HG03354 (cell line): ENCODE measurements around the gene CATSPERD.
"Not testable (repeated sequence)": the region's sequence is repeated elsewhere in the genome, so short reads cannot be mapped to it uniquely, and the experiment has no call there.

ENCODE experiments used
- ATAC-seq: cut with Tn5 transposase; IDR thresholded peaks from one replicate; pipeline ENCODE4 v1.9.1; 2021; ENCODE audit warnings: mild to moderate bottlenecking; ENCODE audit not compliant: unreplicated experiment, poor library complexity, severe bottlenecking

Gene CATSPERD

GRCh38 chr19:5718037-5718578 lies 2.3 kb upstream of the CATSPERD start:
- ATAC-seq: no peak

DNA sequence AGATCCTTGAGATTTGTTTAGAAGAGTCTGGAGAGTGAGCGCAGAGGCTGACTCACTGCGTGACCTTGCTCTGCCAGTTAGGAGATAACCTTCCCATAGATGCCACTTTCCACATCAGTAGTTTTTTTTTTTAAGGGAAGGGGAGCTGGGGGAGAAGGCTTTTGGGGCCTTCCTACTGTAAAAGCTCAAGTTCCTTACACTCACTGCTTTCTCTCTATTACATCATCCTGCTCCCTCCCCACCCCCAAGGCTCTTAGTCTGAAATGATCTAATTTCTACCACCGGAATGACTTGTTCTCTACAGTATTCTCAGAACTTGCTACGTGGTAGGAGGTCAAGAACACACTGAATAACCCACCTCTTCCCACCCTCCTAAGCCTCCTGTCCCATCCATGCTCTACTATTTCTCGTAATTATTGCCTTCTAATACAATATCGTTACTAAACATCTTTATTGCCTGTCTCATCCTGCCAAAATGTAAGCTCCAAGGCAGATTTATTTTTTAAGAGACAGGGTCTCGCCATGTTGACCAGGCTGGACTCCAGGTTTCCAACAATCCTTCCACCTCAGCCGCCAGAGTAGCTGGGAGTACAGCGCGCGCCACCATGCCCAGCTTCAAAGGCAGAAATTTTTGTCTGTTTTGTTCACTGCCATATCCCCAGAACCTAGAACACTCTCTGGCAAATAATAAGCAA lies 1.7 kb upstream of the CATSPERD start:
- ATAC-seq: no peak

DNA sequence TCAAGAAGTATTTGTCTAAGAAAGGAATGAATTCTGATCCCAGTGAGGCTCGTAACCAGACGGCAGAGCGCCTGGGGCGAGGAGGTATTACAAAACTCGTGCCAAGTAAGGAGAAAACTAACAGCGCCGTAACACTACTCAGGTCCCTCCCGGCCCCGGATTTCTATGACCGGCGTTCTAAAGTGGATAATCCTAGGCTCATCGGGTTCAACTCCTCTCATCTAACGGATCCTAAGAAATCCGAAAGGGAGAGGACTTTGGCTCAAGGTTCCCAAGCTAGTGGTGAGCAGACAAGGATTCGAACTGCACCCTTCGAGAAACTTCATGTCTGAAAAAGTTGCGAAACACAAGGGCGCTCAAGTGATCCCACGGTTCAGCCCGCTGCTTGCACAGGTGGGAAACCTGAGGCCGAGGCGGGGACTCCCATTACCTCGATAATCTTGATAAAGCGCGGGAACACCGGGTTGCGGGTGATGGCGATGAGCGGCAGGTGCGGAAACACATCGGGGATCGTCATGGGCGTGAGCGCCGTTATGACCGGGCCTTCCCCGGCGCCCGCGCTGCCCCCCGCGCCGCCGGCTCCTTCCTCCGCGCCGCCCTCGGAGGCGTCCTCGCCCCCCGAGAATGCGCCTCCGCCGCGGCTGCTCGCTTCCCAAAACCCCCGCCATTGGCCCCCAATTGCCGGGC lies 1.0 kb upstream of the CATSPERD start:
- no peak for ATAC-seq

DNA sequence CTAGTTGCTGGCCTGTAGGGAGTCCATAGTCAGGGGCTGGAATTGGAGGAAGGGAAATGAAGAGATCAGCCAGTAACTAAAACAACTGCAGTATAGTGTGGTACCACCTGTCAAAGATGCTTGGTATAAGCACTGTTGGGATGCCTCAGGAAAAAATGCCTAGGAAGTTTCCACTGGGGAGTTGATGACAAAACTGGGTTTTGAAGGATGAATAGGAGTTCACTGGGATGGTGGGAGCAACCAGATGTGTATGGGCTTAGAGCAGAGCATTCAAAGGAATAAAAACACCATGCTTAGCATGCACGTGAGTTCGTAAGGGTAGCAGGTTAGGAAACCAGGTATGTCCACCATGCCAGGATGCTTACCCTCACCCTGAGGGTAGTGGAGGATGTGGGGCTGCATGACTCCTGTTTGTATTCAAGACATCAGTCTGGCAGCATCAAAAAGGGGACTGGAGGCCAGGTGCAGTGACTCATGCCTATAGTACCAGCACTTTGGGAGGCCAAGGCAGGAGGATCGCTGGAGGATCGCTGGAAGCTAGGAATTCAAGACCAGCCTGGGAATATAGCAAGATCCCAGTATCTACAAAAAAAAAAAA lies 7.1 kb downstream of the CATSPERD start:
- ATAC-seq: no peak

DNA sequence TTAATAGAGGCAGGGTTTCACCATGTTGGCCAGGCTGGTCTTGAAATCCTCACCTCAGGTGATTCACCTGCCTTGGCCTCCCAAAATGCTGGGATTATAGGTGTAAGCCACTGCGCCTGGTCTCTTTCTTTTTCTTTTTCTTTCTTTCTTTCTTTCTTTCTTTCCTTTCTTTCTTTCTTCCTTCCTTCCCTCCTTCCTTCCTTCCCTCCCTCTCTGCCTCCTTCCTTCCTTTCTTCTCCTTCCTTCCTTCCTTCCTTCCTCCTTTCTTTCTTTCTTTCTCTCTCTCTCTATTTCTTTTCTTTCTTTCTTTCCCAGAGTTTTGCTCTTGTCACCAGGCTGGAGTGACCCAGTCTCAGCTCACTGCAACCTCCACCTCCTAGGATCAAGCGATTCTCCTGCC lies 12.7 kb downstream of the CATSPERD start:
- not testable (repeated sequence) for ATAC-seq

DNA sequence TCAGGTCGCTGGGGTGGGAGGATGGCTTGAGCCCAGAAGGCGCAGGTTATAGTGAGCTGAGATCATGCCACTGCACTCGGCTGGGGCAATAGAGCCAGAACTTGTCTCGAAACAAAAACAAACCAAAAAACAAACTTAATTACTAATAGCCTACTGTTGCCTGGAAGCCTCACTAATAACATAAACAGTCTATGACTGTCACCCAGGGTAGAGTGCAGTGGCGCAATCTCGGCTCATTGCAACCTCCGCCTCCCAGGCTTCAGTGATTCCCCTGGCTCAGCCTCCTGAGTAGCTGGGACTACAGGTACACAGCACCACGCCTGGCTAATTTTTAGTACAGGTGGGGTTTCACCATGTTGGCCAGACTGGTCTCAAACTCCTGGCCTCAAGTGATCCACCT lies 18.0 kb downstream of the CATSPERD start:
- no peak for ATAC-seq

DNA sequence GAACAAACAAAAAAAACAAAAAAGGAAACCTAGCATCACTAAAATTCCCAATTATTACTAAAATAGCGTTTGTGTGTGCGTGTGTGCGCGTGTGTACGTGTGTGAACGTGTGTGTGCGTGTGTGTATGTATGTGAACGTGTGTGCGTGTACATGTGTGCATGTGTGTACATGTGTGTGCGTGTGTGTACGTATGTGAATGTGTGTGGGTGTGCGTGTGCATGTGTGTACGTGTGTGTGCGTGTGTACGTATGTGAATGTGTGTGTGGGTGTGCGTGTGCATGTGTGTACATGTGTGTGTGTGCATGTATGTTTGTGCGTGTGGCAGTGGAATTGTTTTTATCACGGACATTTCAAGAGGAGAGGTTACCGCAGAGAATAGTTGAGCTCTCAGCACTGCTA lies 21.6 kb downstream of the CATSPERD start:
- ATAC-seq: no peak

- ATAC-seq: no peak
Measured at GRCh38 chr19:5743630-5744029, 23.2 kb downstream of the CATSPERD start.

DNA sequence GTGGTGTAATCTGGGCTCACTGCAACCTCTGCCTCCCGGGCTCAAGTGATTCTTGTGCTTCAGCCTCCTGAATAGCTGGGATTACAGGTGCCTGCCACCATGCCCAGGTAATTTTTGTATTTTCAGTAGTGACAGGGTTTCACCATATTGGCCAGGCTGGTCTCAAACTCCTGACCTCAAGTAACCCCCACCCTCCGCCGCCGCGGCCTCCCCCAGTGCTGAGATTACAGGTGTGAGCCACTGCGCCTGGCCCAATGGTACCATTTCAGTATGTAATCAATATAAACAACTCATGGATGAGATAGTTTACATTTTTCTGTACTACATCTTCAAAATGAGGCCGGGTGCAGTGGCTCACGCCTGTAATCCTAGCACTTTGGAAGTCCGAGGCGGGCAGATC lies 24.6 kb downstream of the CATSPERD start:
- ATAC-seq: not testable (repeated sequence)

DNA sequence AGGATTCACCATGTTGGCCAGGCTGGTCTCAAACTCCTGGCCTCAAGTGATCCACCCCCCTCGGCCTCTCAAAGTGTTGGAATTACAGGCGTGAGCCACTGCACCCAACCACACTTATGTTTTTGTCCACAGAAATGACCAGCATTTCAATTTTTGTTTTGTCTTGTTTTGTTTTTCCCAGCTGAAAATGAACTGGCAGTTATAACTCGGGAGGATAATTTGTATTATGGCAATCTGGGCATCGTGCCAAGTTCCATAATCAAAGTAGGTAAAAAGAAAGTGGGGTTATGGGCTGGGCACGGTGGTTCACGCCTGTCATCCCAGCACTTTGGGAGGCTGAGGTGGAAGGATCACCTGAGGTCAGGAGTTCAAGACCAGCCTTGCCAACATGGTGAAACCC lies 28.5 kb downstream of the CATSPERD start:
- ATAC-seq: not testable (repeated sequence)

GRCh38 chr19:5749505-5749904 lies 29.1 kb downstream of the CATSPERD start:
- ATAC-seq: no peak

- no peak for ATAC-seq
Measured at GRCh38 chr19:5751709-5752108, 31.3 kb downstream of the CATSPERD start.

- no peak for ATAC-seq
Measured at GRCh38 chr19:5753743-5754142, 33.3 kb downstream of the CATSPERD start.

- no peak for ATAC-seq
Measured at GRCh38 chr19:5762608-5763217, 42.3 kb downstream of the CATSPERD start.

DNA sequence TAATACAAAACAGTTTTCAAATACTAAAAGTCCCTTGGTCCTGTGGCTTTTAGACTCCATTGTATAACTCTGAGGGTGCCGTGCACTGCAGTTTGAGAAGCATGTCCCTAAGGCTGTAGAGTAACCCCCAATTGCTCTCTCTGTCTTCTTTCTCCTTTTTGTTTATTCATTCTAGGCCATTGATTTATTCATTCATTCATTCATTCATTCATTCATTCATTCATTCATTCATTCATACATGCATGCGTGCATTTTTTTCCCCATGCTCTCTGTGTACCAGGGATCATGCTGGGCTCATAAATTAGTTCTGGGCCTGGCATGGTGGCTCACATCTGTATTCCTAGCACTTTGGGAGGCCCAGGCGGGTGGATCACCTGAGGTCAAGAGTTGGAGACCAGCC lies 44.8 kb downstream of the CATSPERD start:
- no peak for ATAC-seq

- ATAC-seq: no peak
Measured at GRCh38 chr19:5767949-5768348, 47.5 kb downstream of the CATSPERD start.

GRCh38 chr19:5772416-5772815 lies 52.0 kb downstream of the CATSPERD start:
- no peak for ATAC-seq

GRCh38 chr19:5773276-5773675 lies 52.8 kb downstream of the CATSPERD start:
- no peak for ATAC-seq

DNA sequence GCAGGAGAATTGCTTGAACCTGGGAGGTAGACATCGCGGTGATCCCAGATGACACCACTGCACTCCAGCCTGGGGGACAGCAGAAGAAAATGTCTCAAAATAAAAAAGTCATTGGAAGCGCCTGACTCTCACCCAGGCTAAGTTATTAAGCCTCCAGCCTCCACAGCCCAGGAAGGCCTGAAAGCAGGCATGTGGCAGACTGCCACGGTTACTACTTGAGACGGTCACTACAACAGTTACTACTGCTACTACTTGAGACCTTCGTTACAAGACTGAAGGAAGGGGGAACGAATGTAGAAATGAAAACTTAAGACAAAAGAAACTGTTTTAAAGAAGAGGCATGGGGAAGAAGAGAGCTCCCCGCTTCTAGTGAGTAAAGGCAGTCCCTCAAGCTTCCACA lies 54.5 kb downstream of the CATSPERD start:
- no peak for ATAC-seq

GRCh38 chr19:5775668-5776309 lies 55.4 kb downstream of the CATSPERD start:
- ATAC-seq: no peak
